Lower leg skin (tissue), 4 donors: ENCODE measurements around the gene SLIT3. TPM values are rescaled to one million over a fixed set of nuclear protein-coding genes. Genes with fewer than 3 reads are reported as not detected.

Experiments
- DNase-seq, 2 donors: peaks; one replicate each; pipeline ENCODE4 v3.0.0-alpha.2; 2019; ENCODE audit warnings: low spot score in 2 of 2
- H3K4me3 ChIP-seq: fragments of 200-600 bp; sonication (generic); 2 replicates; pipeline ENCODE4 v1.5.1; 2017; ENCODE audit warnings: mild to moderate bottlenecking, low read depth; ENCODE audit not compliant: poor library complexity, severe bottlenecking
- POLR2A ChIP-seq, 2 donors: fragments of 450-650 bp; IDR thresholded peaks; one replicate each; pipeline ENCODE4 v1.6.1; 2016 to 2017; ENCODE audit warnings: antibody characterized with exemption in 2 of 2, mild to moderate bottlenecking in 1 of 2, moderate library complexity in 1 of 2
- WGBS, 2 donors: methylation state at CpG; one replicate each; pipeline ENCODE4 v1.1.5; 2018; 5-methylcytosine and 5-hydroxymethylcytosine counted together
- intact Hi-C: fragments of 100-400 bp; cut with DNase I; formaldehyde crosslinking; loops from one replicate; pipeline ENCODE4 v1.15.0; 2023; ENCODE audit warnings: low total_unique reads
- total RNA-seq, 4 donors: library from RNA; depleted of rRNA; stranded (reverse); fragments of >200 nt; gene quantifications; one replicate each; pipeline ENCODE4 v1.1.0, GENCODE V29; 2016
- TF ChIP-seq, protein P1 (sequence below), 3 donors: fragments of 450-650 bp; IDR thresholded peaks; one replicate each; pipeline ENCODE4 v1.5.1; 2016; ENCODE audit warnings: antibody characterized with exemption in 3 of 3, mild to moderate bottlenecking in 3 of 3, moderate library complexity in 2 of 3

SLIT3 gene
- total RNA-seq, 4 donors from 2014 or later = 12.4 to 66.0 (median 22.8) TPM

DNA sequence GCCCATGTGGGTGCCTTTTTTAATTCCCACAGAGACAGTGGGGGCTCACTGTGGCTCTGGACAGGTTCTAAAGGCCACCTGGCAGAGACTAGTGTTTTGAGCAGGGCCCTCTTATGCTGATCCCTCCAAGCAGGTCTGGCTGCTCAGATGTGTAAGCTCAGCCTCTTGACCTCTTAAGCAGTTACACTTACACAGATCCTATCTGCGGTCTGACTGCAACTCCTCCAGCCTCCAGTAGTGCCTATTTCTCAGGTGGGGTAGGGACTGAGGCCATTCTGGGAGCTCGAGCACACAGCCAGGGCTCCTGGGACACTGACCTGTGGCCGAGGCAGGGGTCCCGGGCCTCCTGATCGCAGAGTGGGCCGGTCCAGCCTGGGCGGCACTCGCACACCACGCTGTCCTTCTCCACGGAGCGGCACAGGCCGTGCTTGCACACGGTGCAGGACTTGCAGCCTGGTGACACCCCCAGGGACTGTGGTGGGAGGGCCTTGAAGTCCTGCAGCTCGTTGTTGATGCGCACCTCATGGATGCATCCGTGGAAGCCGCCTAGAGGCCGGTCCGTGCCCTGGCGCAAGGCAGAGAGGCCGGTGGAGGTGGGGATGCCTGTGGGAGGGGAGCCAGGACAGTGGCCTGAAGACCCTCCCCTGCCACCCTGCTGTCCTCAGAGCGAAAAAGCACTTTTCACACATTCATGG is 629.9 kb downstream of the SLIT3 start:
- no peak overlapping the region for H3K4me3 ChIP-seq
- TF ChIP-seq, protein P1, sequence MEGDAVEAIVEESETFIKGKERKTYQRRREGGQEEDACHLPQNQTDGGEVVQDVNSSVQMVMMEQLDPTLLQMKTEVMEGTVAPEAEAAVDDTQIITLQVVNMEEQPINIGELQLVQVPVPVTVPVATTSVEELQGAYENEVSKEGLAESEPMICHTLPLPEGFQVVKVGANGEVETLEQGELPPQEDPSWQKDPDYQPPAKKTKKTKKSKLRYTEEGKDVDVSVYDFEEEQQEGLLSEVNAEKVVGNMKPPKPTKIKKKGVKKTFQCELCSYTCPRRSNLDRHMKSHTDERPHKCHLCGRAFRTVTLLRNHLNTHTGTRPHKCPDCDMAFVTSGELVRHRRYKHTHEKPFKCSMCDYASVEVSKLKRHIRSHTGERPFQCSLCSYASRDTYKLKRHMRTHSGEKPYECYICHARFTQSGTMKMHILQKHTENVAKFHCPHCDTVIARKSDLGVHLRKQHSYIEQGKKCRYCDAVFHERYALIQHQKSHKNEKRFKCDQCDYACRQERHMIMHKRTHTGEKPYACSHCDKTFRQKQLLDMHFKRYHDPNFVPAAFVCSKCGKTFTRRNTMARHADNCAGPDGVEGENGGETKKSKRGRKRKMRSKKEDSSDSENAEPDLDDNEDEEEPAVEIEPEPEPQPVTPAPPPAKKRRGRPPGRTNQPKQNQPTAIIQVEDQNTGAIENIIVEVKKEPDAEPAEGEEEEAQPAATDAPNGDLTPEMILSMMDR (IDR thresholded peaks at IDR 0.05) = no peak
- TF ChIP-seq POLR2A (IDR thresholded peaks at IDR 0.05) = no peak
- WGBS, 2 donors = 67 to 87% methylated on average over 15 to 20 of the region's 22 CpGs
- no peak for DNase-seq
- intact Hi-C loops = no loop called here

GRCh38 chr5:168669668-168670378 is 631.1 kb downstream of the SLIT3 start:
- WGBS, 2 donors = 94 to 100% methylated on average over 4 to 6 of the region's 6 CpGs
- no peak for DNase-seq
- TF ChIP-seq, protein P1 (IDR thresholded peaks at IDR 0.05) = no peak
- no peak for TF ChIP-seq POLR2A (IDR thresholded peaks at IDR 0.05)
- H3K4me3 ChIP-seq = no peak overlapping the region
- intact Hi-C loops = no loop called here

- WGBS, 2 donors = 89 to 96% methylated on average over 3 to 4 of the region's 4 CpGs
- TF ChIP-seq, protein P1 (IDR thresholded peaks at IDR 0.05) = no peak
- no peak for TF ChIP-seq POLR2A (IDR thresholded peaks at IDR 0.05)
These were observed 631.8 kb downstream of the SLIT3 start for GRCh38 chr5:168669156-168669555.

GRCh38 chr5:168668078-168668477 is 632.9 kb downstream of the SLIT3 start:
- intact Hi-C loops = no loop called here
- WGBS, 2 donors = 100% methylated on average over 1 of the region's 1 CpG
- H3K4me3 ChIP-seq = no peak overlapping the region
- DNase-seq = no peak
- no peak for TF ChIP-seq POLR2A (IDR thresholded peaks at IDR 0.05)
- TF ChIP-seq, protein P1 (IDR thresholded peaks at IDR 0.05) = no peak

More at GRCh38 chr5:168669156-168669555, 631.8 kb downstream of the SLIT3 start:
- H3K4me3 ChIP-seq = no peak overlapping the region
- no peak for DNase-seq
- intact Hi-C loops = no loop called here

DNA sequence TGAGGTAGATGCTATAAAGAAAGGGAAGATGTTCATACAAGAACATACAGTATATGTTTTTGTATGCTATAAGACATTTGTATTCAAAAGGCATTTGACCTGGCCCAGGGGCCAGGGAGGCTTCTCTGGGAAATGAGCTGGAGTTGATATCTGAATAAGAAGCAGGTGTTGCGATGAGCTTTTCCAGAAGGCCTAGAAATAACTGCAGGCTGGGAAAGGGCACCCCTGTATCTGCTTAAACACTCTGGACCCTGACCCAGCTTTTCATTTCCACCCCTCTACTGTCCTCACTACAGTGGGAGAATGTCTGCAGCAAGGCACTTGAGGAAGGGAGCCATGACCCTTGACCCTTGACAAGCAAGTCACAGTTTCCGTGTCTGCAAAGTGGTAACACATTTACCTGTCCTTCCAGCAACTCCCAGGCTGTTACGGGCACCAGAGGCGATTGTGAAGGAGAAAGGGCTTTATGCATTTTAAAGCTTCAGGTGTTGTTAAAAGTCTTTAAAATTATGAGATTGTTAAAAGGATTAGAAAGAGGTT is 633.6 kb downstream of the SLIT3 start:
- no peak for TF ChIP-seq POLR2A (IDR thresholded peaks at IDR 0.05)
- 78 to 83% methylated on average over 4 of the region's 4 CpGs for WGBS, 2 donors
- no peak overlapping the region for H3K4me3 ChIP-seq
- DNase-seq = no peak
- intact Hi-C loops = no loop called here

GRCh38 chr5:168666356-168666755 is 634.6 kb downstream of the SLIT3 start:
- WGBS, 2 donors = 91% methylated on average over 17 of the region's 17 CpGs

More at GRCh38 chr5:168666356-168666755, 634.6 kb downstream of the SLIT3 start:
- no peak for DNase-seq
- no peak overlapping the region for H3K4me3 ChIP-seq
- TF ChIP-seq, protein P1 (IDR thresholded peaks at IDR 0.05) = no peak
- no peak for TF ChIP-seq POLR2A (IDR thresholded peaks at IDR 0.05)
- intact Hi-C loops = no loop called here
